ENCODE measurements around the gene TINAGL1.

The TINAGL1 gene

DNA sequence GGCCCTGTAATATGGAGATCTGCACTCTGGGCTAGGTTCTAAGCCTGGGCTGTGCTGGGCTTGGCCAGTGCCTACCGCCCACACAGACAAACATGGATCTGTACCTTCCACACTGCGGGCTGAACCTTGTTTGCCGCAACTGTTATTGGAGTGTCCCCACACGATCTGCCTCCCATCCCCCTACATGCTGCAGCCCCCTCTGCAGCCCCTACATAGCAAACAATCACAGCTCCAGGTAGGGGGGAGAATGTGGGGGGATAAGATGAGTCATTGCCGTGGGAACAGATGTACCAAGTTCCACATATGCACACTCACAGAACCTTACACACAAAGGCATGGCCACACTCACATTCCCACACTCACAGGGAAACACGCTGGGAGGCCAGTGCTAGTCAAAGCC is 39.1 kb downstream of the TINAGL1 start:
- Histone ChIP-seq H3K4me3 (ENCODE audit: low read depth, low read length) (no peak overlapping the region), H3K27ac (no peak overlapping the region), H3K27me3 (ENCODE audit: insufficient read depth, low read depth, severe bottlenecking) (peaks cover 5% of the 10 kb centered on the region), H3K36me3 (no peaks in the 10 kb centered on the region), H3K9me3 (ENCODE audit: severe bottlenecking) (no peaks in the 10 kb centered on the region)
- TF ChIP-seq, protein P1, sequence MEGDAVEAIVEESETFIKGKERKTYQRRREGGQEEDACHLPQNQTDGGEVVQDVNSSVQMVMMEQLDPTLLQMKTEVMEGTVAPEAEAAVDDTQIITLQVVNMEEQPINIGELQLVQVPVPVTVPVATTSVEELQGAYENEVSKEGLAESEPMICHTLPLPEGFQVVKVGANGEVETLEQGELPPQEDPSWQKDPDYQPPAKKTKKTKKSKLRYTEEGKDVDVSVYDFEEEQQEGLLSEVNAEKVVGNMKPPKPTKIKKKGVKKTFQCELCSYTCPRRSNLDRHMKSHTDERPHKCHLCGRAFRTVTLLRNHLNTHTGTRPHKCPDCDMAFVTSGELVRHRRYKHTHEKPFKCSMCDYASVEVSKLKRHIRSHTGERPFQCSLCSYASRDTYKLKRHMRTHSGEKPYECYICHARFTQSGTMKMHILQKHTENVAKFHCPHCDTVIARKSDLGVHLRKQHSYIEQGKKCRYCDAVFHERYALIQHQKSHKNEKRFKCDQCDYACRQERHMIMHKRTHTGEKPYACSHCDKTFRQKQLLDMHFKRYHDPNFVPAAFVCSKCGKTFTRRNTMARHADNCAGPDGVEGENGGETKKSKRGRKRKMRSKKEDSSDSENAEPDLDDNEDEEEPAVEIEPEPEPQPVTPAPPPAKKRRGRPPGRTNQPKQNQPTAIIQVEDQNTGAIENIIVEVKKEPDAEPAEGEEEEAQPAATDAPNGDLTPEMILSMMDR (IDR thresholded peaks at IDR 0.05; ENCODE audit: low read depth, low read length): no peak
- no peak for DNase-seq

DNA sequence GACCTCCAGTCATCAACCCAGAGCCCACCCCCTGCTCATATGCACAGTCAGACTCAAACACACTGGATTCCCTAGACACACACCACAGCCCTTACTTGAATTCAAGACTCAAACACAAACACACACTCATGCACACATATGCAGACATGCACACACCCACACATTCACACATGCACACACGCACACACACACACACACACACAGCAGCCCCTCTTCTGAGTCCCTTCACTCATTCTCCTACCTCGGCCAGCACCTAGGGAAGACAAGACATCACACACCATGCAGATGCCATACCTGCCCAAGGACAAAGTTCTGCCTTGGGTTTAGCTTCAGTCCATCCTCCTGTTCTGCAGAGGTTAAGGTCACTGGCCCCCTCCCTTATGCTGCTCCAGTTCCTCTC is 39.6 kb downstream of the TINAGL1 start:
- peaks cover 5% of the 10 kb centered on the region for H3K27me3 ChIP-seq (ENCODE audit: insufficient read depth, low read depth, severe bottlenecking)

DNA sequence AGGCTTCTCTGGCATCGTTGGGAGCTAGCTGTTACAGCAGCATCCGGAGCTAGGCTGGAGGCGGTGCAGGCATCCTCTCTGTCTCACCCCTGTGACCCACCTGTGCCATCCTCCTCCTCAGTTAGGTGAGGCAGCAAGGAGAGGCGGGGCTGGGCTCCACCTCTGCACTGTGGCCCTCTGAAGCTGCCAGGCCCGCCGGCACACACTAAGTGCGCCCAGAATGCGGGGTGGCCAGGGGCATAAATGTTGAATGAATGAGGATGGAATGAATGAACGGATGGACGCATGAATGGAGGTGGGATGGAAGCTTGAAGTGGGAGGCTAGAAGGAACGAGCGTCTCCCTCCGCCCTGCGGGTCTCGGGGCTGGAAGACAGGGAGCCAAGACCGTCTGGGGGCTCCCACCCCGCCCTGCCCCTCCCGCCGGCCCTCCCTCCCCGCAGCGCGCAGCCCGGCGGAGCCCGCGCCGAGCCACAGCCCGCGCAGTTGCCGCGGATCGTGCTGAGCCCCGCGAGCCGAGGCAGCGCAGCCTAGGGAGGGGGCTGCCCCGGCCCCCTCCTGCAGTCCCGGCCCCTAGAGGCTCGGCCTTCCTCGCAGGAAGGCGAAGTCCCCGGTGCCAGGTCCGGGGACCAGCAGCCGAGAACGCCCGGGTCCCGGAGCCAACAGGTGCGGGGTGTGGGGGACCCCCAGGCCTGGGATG is 41.1 kb downstream of the TINAGL1 start, which contains the start of gene HCRTR1:
HCRTR1 (plus strand) TSS at position 472 of the 698 bp plus-strand sequence. CDS start 1,504 bp downstream, outside the sequence.
- peaks cover 5% of the 10 kb centered on the region for H3K27me3 ChIP-seq (ENCODE audit: insufficient read depth, low read depth, severe bottlenecking)
- no peaks in the 10 kb centered on the region for H3K9me3 ChIP-seq (ENCODE audit: severe bottlenecking)
- no peaks in the 10 kb centered on the region for H3K36me3 ChIP-seq
- peak within 1 kb of the TSS; percentile 33 for H3K27ac ChIP-seq
- TF ChIP-seq, protein P1 (IDR thresholded peaks at IDR 0.05; ENCODE audit: low read depth, low read length): no peak
- peak within 1 kb of the TSS; percentile 71 for H3K4me3 ChIP-seq (ENCODE audit: low read depth, low read length)
- no peak for DNase-seq

More for the DNA sequence above, 39.6 kb downstream of the TINAGL1 start:
- Histone ChIP-seq H3K9me3 (ENCODE audit: severe bottlenecking) (no peaks in the 10 kb centered on the region), H3K4me3 (ENCODE audit: low read depth, low read length) (no peak overlapping the region), H3K27ac (no peak overlapping the region), H3K36me3 (no peaks in the 10 kb centered on the region)
- no peak for DNase-seq
- TF ChIP-seq, protein P1 (IDR thresholded peaks at IDR 0.05; ENCODE audit: low read depth, low read length): no peak

DNA sequence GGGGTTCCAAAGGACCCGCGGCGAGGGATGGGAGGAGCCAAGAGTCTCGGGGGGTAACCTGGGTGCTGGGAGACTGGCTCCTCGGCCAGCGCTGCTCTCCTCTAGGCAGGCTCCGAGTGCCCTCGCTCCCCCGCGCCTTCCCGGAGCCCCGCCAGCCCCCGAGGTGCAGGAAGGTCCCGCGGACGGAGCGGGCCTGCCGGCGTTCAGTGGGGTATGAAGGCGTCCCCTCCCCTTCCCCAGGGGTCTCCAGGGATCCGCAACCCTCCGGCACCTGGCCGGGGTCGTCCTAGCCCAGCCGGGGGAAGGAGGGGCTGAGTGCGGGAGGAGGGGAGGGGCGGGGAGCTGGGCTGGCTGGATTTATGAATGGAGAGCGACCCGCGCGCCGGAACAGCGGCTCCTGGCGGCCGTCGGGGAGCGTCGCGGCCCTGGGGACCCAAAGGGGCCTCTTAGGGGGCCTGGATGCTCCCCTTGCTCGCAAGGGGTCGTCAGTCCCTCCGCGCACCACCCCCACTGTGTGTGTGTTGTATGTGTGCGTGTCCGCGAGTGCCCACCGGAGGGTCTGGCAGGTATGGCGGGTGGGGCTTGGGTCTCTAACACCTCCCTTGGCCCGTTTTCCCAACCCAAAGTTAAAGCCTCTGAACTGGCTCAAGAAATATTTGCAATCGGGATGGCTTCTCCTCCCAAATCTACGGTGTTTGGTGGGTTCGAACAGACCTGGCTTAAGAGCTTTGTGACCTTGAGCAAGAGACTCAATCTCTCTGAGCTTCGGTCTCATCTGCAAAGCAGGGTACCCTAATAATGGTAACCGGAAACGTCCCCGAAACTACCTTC is 41.8 kb downstream of the TINAGL1 start:
- Histone ChIP-seq H3K36me3 (no peaks in the 10 kb centered on the region), H3K27ac (peak overlapping the region; percentile 33), H3K27me3 (ENCODE audit: insufficient read depth, low read depth, severe bottlenecking) (peaks cover 5% of the 10 kb centered on the region), H3K9me3 (ENCODE audit: severe bottlenecking) (no peaks in the 10 kb centered on the region), H3K4me3 (ENCODE audit: low read depth, low read length) (peak overlapping the region; percentile 71)
- DNase-seq: peak; percentile 77
- TF ChIP-seq, protein P1 (IDR thresholded peaks at IDR 0.05; ENCODE audit: low read depth, low read length): peak; percentile 87

DNA sequence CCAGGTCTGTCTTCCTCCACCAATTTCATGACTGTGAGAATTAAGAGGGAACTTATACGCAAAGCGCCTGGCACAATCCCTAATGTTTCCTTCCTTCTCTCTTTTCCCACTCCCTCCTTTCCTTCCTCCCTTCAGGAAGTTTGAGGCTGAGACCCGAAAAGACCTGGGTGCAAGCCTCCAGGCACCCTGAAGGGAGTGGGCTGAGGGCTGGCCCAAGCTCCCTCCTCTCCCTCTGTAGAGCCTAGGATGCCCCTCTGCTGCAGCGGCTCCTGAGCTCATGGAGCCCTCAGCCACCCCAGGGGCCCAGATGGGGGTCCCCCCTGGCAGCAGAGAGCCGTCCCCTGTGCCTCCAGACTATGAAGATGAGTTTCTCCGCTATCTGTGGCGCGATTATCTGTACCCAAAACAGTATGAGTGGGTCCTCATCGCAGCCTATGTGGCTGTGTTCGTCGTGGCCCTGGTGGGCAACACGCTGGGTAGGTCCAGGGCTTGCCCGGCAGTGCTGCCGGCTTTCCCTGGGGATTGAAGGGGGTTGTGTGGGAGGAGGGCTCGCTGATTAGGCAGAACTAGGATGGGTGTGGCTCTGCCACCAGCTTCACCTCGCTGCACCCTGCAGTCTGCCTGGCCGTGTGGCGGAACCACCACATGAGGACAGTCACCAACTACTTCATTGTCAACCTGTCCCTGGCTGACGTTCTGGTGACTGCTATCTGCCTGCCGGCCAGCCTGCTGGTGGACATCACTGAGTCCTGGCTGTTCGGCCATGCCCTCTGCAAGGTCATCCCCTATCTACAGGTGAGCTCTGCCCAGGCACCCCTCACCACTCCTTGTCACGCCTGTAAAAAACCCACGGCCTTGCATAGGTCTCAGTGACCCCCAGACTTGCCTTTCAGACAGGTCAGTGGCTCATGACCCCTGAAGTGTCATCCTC is 42.9 kb downstream of the TINAGL1 start:
- H3K27ac ChIP-seq: no peak overlapping the region
- no peaks in the 10 kb centered on the region for H3K36me3 ChIP-seq
- no peak overlapping the region for H3K4me3 ChIP-seq (ENCODE audit: low read depth, low read length)
- H3K27me3 ChIP-seq (ENCODE audit: insufficient read depth, low read depth, severe bottlenecking): peaks cover 5% of the 10 kb centered on the region
- TF ChIP-seq, protein P1 (IDR thresholded peaks at IDR 0.05; ENCODE audit: low read depth, low read length): no peak
- no peaks in the 10 kb centered on the region for H3K9me3 ChIP-seq (ENCODE audit: severe bottlenecking)
- DNase-seq: peak; percentile 29
